Measurements from ENCODE around the gene C1QTNF6. TPM values are rescaled to one million over a fixed set of nuclear protein-coding genes. Genes with fewer than 3 reads are reported as not detected.

The C1QTNF6 gene
- total RNA-seq, 1 experiment from 2014 or later = 25.0 TPM

DNA sequence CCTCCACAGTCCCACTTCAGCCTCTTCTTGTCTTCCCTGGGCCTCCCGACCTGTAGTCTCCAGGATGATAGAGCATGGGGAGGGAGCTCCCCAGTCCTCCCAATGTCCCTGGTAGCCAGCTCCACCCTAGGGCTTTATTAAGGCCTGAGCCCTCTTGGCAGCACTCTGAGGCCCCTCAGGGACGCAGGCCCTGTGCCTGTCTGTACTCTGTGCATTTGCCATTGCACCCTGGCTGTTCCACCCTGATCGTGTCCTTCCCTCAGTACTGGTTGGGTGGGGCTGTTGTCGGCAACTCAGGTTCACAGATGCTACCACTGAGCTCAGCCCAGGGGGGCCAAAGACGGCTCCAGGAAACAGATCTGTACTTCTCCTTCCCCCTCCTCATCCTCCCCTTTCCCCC, 17.0 kb upstream of the C1QTNF6 start:
- H3K4me3 ChIP-seq (ENCODE audit: low read depth in 2 of 2, low read length in 2 of 2) = no peak overlapping the region
- ATAC-seq (no peak), DNase-seq (ENCODE audit: low read depth, low spot score) (no peak)
- ChIA-PET POLR2A (no interaction called here), CTCF (no interaction called here)
- H3K4me1 ChIP-seq (ENCODE audit: control insufficient read depth, insufficient read depth, low read length) = peaks cover under 1% of the 10 kb centered on the region
- no peaks in the 10 kb centered on the region for H3K27me3 ChIP-seq (ENCODE audit: control insufficient read depth, insufficient read depth, low read length)
- H3K9me3 ChIP-seq (ENCODE audit: control insufficient read depth, insufficient read depth, low read depth, low read length) = no peaks in the 10 kb centered on the region
- H3K27ac ChIP-seq (ENCODE audit: low read length) = no peak overlapping the region
- in situ Hi-C loops (cut with HindIII; ENCODE audit: low pct_unique_long_range_greater_than_20kb, low sequenced_read_pairs) = no loop called here
- H3K36me3 ChIP-seq (ENCODE audit: control insufficient read depth, insufficient read depth, low read length) = no peaks in the 10 kb centered on the region
- no TSS peak for BruUV-seq (replicated peaks)
- intact Hi-C loops (cut with micrococcal nuclease; ENCODE audit: unreplicated experiment) = no loop called here
- TF ChIP-seq, protein P1, sequence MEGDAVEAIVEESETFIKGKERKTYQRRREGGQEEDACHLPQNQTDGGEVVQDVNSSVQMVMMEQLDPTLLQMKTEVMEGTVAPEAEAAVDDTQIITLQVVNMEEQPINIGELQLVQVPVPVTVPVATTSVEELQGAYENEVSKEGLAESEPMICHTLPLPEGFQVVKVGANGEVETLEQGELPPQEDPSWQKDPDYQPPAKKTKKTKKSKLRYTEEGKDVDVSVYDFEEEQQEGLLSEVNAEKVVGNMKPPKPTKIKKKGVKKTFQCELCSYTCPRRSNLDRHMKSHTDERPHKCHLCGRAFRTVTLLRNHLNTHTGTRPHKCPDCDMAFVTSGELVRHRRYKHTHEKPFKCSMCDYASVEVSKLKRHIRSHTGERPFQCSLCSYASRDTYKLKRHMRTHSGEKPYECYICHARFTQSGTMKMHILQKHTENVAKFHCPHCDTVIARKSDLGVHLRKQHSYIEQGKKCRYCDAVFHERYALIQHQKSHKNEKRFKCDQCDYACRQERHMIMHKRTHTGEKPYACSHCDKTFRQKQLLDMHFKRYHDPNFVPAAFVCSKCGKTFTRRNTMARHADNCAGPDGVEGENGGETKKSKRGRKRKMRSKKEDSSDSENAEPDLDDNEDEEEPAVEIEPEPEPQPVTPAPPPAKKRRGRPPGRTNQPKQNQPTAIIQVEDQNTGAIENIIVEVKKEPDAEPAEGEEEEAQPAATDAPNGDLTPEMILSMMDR (IDR thresholded peaks at IDR 0.05) = no peak
- TF ChIP-seq SIN3A (IDR thresholded peaks at IDR 0.05; ENCODE audit: borderline replicate concordance, insufficient read depth, low read depth, low read length) = no peak
- TF ChIP-seq, protein P2, sequence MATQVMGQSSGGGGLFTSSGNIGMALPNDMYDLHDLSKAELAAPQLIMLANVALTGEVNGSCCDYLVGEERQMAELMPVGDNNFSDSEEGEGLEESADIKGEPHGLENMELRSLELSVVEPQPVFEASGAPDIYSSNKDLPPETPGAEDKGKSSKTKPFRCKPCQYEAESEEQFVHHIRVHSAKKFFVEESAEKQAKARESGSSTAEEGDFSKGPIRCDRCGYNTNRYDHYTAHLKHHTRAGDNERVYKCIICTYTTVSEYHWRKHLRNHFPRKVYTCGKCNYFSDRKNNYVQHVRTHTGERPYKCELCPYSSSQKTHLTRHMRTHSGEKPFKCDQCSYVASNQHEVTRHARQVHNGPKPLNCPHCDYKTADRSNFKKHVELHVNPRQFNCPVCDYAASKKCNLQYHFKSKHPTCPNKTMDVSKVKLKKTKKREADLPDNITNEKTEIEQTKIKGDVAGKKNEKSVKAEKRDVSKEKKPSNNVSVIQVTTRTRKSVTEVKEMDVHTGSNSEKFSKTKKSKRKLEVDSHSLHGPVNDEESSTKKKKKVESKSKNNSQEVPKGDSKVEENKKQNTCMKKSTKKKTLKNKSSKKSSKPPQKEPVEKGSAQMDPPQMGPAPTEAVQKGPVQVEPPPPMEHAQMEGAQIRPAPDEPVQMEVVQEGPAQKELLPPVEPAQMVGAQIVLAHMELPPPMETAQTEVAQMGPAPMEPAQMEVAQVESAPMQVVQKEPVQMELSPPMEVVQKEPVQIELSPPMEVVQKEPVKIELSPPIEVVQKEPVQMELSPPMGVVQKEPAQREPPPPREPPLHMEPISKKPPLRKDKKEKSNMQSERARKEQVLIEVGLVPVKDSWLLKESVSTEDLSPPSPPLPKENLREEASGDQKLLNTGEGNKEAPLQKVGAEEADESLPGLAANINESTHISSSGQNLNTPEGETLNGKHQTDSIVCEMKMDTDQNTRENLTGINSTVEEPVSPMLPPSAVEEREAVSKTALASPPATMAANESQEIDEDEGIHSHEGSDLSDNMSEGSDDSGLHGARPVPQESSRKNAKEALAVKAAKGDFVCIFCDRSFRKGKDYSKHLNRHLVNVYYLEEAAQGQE (IDR thresholded peaks at IDR 0.05; ENCODE audit: insufficient read depth in 1 of 2, low read depth in 2 of 2, low read length in 1 of 2) = no peak

DNA sequence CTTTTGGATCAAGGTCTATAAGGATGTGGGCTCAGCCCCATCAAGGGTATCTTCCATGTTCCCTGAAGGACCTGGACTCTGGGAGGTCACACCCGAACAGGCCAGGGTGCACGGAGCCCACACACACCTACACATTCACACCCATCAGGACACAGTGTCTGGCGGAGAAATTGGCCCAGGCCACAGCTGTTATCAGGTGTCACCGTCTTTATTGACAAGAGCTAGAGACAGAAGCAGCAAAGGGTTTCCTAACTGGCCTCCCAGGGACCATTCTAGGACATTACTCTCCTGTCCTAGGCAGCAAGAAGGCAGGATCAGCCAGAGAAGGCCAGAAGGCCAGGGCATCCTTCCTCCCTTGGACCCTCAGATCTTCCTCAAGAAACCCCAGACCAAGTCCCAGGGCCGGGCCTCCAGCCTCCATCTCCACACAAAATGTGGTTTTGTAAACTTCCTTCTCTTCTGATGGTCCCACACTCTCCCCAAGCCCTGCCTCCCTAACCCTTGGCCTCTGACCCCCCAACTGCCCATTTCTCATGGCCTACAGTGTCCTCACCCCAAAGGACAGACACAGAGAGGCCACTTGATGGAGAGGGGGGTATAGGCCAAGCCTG, 16.1 kb upstream of the C1QTNF6 start:
- H3K4me3 ChIP-seq (ENCODE audit: low read depth in 2 of 2, low read length in 2 of 2) = no peak overlapping the region
- no peaks in the 10 kb centered on the region for H3K9me3 ChIP-seq (ENCODE audit: control insufficient read depth, insufficient read depth, low read depth, low read length)
- no peak for DNase-seq (ENCODE audit: low read depth, low spot score)
- H3K27ac ChIP-seq (ENCODE audit: low read length) = no peak overlapping the region
- BruUV-seq (replicated peaks) = no TSS peak
- ATAC-seq = no peak
- in situ Hi-C loops (cut with HindIII; ENCODE audit: low pct_unique_long_range_greater_than_20kb, low sequenced_read_pairs) (no loop called here), intact Hi-C loops (cut with micrococcal nuclease; ENCODE audit: unreplicated experiment) (no loop called here)
- peaks cover 6% of the 10 kb centered on the region for H3K4me1 ChIP-seq (ENCODE audit: control insufficient read depth, insufficient read depth, low read length)
- H3K36me3 ChIP-seq (ENCODE audit: control insufficient read depth, insufficient read depth, low read length) = no peaks in the 10 kb centered on the region
- CTCF ChIA-PET = no interaction called here
- H3K27me3 ChIP-seq (ENCODE audit: control insufficient read depth, insufficient read depth, low read length) = no peaks in the 10 kb centered on the region
- POLR2A ChIA-PET = no interaction called here
- no peak for TF ChIP-seq SIN3A (IDR thresholded peaks at IDR 0.05; ENCODE audit: borderline replicate concordance, insufficient read depth, low read depth, low read length)

DNA sequence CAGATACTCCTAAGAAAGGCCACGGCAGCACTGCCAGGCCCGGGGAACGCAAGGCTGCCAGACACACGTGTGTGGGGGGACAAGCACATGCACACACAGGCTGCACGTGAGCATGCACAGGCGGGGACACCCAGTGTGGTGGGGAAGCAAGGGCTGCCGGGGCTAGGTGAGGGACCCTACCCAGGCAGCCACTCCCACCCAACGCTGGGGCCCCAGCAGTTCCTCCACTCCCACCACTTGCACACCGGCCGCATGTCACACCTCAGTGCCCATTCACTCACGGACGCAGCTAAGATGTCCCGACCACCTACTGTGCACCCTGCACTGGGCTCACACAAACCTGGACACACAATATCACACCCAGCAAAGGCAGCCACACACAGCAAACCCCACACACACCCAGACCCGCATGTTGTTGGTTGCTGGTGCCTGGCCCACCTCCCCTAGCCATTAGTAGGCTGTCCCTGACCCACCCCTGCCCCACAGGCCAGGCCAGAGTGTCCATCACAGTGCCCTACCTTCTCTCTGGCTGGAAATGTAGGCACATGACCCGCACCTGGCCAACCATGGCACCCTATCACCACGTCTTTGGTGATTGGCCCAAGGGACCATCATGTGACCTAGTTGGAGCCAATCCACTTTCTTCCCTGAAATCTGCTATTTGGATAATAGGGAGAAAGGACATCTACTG, 15.5 kb upstream of the C1QTNF6 start:
- no peak for ATAC-seq
- Histone ChIP-seq H3K9me3 (ENCODE audit: control insufficient read depth, insufficient read depth, low read depth, low read length) (no peaks in the 10 kb centered on the region), H3K4me3 (ENCODE audit: low read depth in 2 of 2, low read length in 2 of 2) (no peak overlapping the region), H3K27ac (ENCODE audit: low read length) (no peak overlapping the region), H3K4me1 (ENCODE audit: control insufficient read depth, insufficient read depth, low read length) (peaks cover 6% of the 10 kb centered on the region), H3K36me3 (ENCODE audit: control insufficient read depth, insufficient read depth, low read length) (no peaks in the 10 kb centered on the region), H3K27me3 (ENCODE audit: control insufficient read depth, insufficient read depth, low read length) (no peaks in the 10 kb centered on the region)
- TF ChIP-seq SIN3A (IDR thresholded peaks at IDR 0.05; ENCODE audit: borderline replicate concordance, insufficient read depth, low read depth, low read length) (no peak), POLR2AphosphoS5 (IDR thresholded peaks at IDR 0.05; ENCODE audit: low read depth, low read length) (no peak), TCF7L2 (IDR thresholded peaks at IDR 0.05; ENCODE audit: low read depth, low read length) (no peak)
- TF ChIP-seq, protein P2 (IDR thresholded peaks at IDR 0.05; ENCODE audit: insufficient read depth in 1 of 2, low read depth in 2 of 2, low read length in 1 of 2) = no peak
- TF ChIP-seq, protein P1 (IDR thresholded peaks at IDR 0.05) = no peak
- POLR2A ChIA-PET = no interaction called here
- BruUV-seq (replicated peaks) = no TSS peak
- CTCF ChIA-PET = interaction anchor here (0.6 kb wide), 1 partner anchor 22 kb away, joined by 4 read pairs; no protein-coding TSS in a partner anchor
- intact Hi-C loops (cut with micrococcal nuclease; ENCODE audit: unreplicated experiment) (no loop called here), in situ Hi-C loops (cut with HindIII; ENCODE audit: low pct_unique_long_range_greater_than_20kb, low sequenced_read_pairs) (no loop called here)
- no peak for DNase-seq (ENCODE audit: low read depth, low spot score)

Data from Panc1 (cell line).